OCI-LY3 (cell line): ENCODE data around the gene TANC1.

Experiments used
- EZH2phosphoT487 ChIP-seq: fragments of 200-600 bp; shearing (Covaris generic); IDR thresholded peaks from 2 replicates; pipeline ENCODE4 v1.6.1; 2018; ENCODE audit warnings: antibody characterized with exemption, mixed run types, low read depth
- TF ChIP-seq, protein P1 (sequence below): fragments of 200-600, 300-600 bp; sonication (generic); IDR thresholded peaks from 2 replicates; pipeline ENCODE4 v1.5.1; 2014; ENCODE audit warnings: antibody characterized with exemption, low read length, low read depth

DNA sequence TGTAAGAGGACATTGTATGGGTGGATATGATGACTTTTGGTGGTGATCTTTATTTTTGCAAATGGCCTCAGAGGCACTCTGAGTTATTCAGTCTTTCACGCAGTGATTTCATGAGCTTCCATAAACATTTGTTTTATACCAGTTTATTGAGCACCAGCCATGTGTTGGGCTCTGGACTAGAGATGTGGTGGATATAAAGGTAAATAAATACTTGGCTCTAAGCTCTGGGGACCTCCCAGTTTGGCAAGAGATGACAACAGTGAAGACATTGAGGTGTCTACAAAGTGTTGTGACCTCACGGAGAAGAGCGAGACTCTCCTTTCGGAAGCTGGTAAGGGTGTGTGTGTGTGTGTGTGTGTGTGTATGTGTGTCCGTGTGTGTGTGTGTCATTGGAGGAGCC, 146.4 kb downstream of the TANC1 start:
- no peak for TF ChIP-seq EZH2phosphoT487
- TF ChIP-seq, protein P1, sequence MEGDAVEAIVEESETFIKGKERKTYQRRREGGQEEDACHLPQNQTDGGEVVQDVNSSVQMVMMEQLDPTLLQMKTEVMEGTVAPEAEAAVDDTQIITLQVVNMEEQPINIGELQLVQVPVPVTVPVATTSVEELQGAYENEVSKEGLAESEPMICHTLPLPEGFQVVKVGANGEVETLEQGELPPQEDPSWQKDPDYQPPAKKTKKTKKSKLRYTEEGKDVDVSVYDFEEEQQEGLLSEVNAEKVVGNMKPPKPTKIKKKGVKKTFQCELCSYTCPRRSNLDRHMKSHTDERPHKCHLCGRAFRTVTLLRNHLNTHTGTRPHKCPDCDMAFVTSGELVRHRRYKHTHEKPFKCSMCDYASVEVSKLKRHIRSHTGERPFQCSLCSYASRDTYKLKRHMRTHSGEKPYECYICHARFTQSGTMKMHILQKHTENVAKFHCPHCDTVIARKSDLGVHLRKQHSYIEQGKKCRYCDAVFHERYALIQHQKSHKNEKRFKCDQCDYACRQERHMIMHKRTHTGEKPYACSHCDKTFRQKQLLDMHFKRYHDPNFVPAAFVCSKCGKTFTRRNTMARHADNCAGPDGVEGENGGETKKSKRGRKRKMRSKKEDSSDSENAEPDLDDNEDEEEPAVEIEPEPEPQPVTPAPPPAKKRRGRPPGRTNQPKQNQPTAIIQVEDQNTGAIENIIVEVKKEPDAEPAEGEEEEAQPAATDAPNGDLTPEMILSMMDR: no peak
